ENCODE data around the gene TREML4. TPM values are rescaled to one million over a fixed set of nuclear protein-coding genes. Genes with fewer than 3 reads are reported as not detected.
A peak's percentile ranks its signal among the peaks of the same experiment; 100 is the strongest.

The TREML4 gene
- total RNA-seq, 4 donors from 2014 or later, result not detected

DNA sequence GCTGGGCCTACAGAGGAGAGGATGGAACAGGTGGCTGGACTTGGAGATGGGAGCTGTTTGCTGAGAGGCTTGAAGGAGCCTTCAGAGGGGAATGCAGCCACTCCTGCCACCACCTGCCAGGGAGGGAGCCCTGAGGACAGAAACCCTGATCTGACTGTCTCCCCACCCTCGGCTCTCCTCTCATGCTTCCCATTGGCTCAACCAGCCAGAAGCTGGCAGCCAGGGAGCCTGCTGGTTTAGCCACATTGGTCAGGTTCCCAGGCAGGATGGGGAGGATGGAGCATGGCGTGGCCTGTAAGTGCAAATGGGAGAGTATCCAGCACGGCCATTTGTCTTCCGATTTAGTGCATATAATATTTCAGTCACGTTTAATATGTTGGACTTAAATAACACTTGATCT is 45.6 kb downstream of the TREML4 start:
- Histone ChIP-seq H3K27me3 (no peaks in the 10 kb centered on the region), H3K27ac (no peak overlapping the region), H3K9me3 (no peaks in the 10 kb centered on the region), H3K36me3 (no peaks in the 10 kb centered on the region), H3K4me3 (replicated peaks in 1 of 3) (no peak overlapping the region), H3K4me1 (peaks cover 0 to 3% of the 10 kb centered on the region in 2 donors)
- TF ChIP-seq CTCF (IDR thresholded peaks at IDR 0.05), result no peak
- 73 to 75% methylated on average over 5 of the region's 5 CpGs for WGBS, 2 donors
- intact Hi-C loops (cut with DNase I), result no loop called here
- DNase-seq, result no peak

- Histone ChIP-seq H3K4me3 (replicated peaks in 1 of 3) (no peak overlapping the region), H3K27ac (no peak overlapping the region), H3K27me3 (no peaks in the 10 kb centered on the region), H3K9me3 (no peaks in the 10 kb centered on the region), H3K36me3 (no peaks in the 10 kb centered on the region), H3K4me1 (peaks cover 0 to 8% of the 10 kb centered on the region in 2 donors)
- no peak for TF ChIP-seq POLR2A (IDR thresholded peaks at IDR 0.05)
- no peak for TF ChIP-seq CTCF (IDR thresholded peaks at IDR 0.05)
- intact Hi-C loops (cut with DNase I), result no loop called here
- no peak for DNase-seq
- WGBS, 2 donors, result 78 to 98% methylated on average over 2 of the region's 2 CpGs
Observed at GRCh38 chr6:41274256-41274655, 46.1 kb downstream of the TREML4 start.

- DNase-seq, result no peak
- intact Hi-C loops (cut with DNase I), result loop anchor here (5.0 kb wide), 1 partner anchor 42 kb away; no protein-coding TSS in a partner anchor
Observed at GRCh38 chr6:41275489-41275888, 47.3 kb downstream of the TREML4 start.

GRCh38 chr6:41277605-41278004 is 49.5 kb downstream of the TREML4 start:
- DNase-seq, result no peak
- intact Hi-C loops (cut with DNase I), result loop anchor here (5.0 kb wide), 1 partner anchor 40 kb away; no protein-coding TSS in a partner anchor
- TF ChIP-seq POLR2A (IDR thresholded peaks at IDR 0.05), result no peak
- Histone ChIP-seq H3K27ac (no peak overlapping the region), H3K27me3 (no peaks in the 10 kb centered on the region), H3K9me3 (no peaks in the 10 kb centered on the region), H3K36me3 (no peaks in the 10 kb centered on the region), H3K4me1 (peaks cover 0 to 10% of the 10 kb centered on the region in 2 donors), H3K4me3 (replicated peaks in 1 of 3) (no peak overlapping the region)
- WGBS, 2 donors, result 84% methylated on average over 2 of the region's 2 CpGs

More at GRCh38 chr6:41275489-41275888, 47.3 kb downstream of the TREML4 start:
- Histone ChIP-seq H3K9me3 (no peaks in the 10 kb centered on the region), H3K4me3 (replicated peaks in 1 of 3) (no peak overlapping the region), H3K4me1 (peaks cover 0 to 10% of the 10 kb centered on the region in 2 donors), H3K36me3 (no peaks in the 10 kb centered on the region), H3K27ac (no peak overlapping the region), H3K27me3 (no peaks in the 10 kb centered on the region)
- WGBS, 2 donors, result 91 to 92% methylated on average over 4 of the region's 4 CpGs
- no peak for TF ChIP-seq CTCF (IDR thresholded peaks at IDR 0.05)
- TF ChIP-seq POLR2A (IDR thresholded peaks at IDR 0.05), result no peak

DNA sequence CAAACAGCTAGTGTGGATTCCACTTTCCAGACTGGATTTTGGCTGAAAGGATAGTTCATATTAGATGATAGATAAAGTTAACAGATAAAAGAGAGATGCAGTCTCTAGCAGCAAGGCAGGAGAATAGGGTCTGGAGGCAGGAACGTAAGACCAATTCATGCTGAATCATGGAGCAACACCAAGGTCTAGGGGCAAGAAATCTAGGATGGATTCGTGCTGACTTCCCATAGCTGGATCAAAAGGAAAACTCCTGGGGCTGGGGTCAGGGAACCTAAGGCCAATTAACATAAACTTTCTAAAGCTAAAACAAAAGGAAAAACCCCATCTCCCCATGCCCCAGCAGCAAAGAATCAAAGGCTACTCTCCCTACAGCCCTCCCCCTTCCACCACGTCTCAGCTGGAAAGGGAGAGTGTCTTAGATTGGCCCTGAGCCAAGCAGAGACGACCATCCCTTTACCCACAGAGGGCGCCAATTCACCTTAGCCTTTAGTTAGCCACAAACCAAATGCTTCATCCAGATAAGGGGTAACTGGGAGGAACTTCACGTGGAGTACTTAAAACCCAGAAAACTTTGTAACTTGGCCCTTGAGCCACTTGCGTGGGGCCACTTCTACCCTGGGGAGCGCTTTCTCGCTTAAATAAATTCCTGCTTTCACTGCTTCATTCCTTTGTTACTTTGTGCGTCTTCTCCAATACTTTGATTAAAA is 50.7 kb downstream of the TREML4 start:
- peak overlapping the region; percentile 5 to 38 (median 27) for H3K27ac ChIP-seq
- no peaks in the 10 kb centered on the region for H3K36me3 ChIP-seq
- peak; percentile 15 to 79 (median 64) for TF ChIP-seq CTCF (IDR thresholded peaks at IDR 0.05)
- TF ChIP-seq POLR2A (IDR thresholded peaks at IDR 0.05), result no peak
- WGBS, 2 donors, result 17 to 20% methylated on average over 10 of the region's 10 CpGs
- H3K9me3 ChIP-seq, result no peaks in the 10 kb centered on the region
- no peak overlapping the region for H3K4me3 ChIP-seq (replicated peaks in 1 of 3)
- peaks cover 0 to 10% of the 10 kb centered on the region in 2 donors for H3K4me1 ChIP-seq
- intact Hi-C loops (cut with DNase I), result loop anchor here (5.0 kb wide), 1 partner anchor 38 kb away; no protein-coding TSS in a partner anchor
- no peaks in the 10 kb centered on the region for H3K27me3 ChIP-seq
- peak; percentile 83 to 85 for DNase-seq

All from thyroid gland (tissue), 4 donors.